HAP-1 (cell line): ENCODE data around the gene BCL7B.
A peak's percentile ranks its signal among the peaks of the same experiment; 100 is the strongest.
"Not testable (repeated sequence)": the region's sequence is repeated elsewhere in the genome, so short reads cannot be mapped to it uniquely, and the experiment has no call there.

Source experiments
- DNase-seq, 2 experiments: peaks; one replicate each; pipeline ENCODE4 v3.0.0-alpha.2; 2016 to 2020; ENCODE audit warnings: low spot score in 2 of 2
- H3K27me3 ChIP-seq: fragments of 250-450 bp; sonication (Bioruptor Pico); 2 replicates; pipeline ENCODE4 v1.5.1; 2020; ENCODE audit warnings: low read depth, mild to moderate bottlenecking, moderate library complexity
- H3K36me3 ChIP-seq: fragments of 250-450 bp; sonication (Bioruptor Pico); replicated peaks from 2 replicates; pipeline ENCODE4 v1.5.1; 2020; ENCODE audit warnings: mild to moderate bottlenecking
- H3K4me1 ChIP-seq: fragments of 250-450 bp; sonication (Bioruptor Pico); 2 replicates; pipeline ENCODE4 v1.5.1; 2020; ENCODE audit warnings: mild to moderate bottlenecking
- H3K4me3 ChIP-seq: fragments of 250-450 bp; sonication (Bioruptor Pico); 2 replicates; pipeline ENCODE4 v1.5.1; 2020; ENCODE audit warnings: mild to moderate bottlenecking, moderate library complexity
- H3K9me3 ChIP-seq: fragments of 250-450 bp; sonication (Bioruptor Pico); 2 replicates; pipeline ENCODE4 v1.5.1; 2020; ENCODE audit warnings: mild to moderate bottlenecking, moderate library complexity
- in situ Hi-C: fragments of 300-500 bp; cut with MboI; formaldehyde crosslinking; loops from 3 replicates; pipeline ENCODE4 v1.14.3; 2020; ENCODE audit warnings: low sequenced_read_pairs, inconsistent platforms, mixed read lengths

BCL7B gene

DNA sequence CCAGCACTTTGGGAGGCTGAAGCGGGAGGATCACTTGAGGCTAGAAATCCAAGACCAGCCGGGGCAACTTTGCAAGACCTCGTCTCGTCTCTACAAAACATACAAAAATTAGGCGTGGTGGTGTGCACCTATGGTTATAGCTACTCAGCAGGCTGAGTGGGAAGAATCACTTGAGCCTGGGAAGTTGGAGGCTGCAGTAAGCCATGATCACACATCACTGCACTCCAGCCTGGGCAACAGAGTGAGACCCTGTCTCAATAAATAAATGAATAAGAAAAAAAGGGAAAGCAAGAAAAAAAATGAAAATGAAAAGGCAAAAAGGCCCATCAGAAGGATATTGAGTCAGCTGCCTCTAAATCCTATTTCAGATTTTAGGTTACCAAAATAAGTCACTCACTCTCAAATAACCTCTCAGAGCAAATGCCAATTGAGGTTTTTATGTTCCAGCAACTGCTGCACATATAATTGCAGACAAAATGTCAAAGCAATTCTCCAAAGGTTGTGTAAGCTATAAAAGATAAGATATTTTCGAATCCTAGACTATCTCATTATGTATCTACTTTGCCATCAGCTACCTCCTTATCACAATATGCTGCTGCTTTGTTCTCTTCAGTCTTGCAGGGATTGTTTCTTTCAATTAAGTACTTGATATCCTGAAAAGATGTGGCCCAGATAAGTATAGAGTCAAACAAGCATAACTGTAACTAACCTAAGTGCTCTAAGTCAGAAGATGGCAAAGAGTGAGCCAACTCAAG, 40.1 kb downstream of the BCL7B start:
- H3K4me3 ChIP-seq = no peak overlapping the region
- no peaks in the 10 kb centered on the region for H3K9me3 ChIP-seq
- DNase-seq = no peak
- peaks cover 72% of the 10 kb centered on the region for H3K36me3 ChIP-seq
- in situ Hi-C loops = no loop called here
- peaks cover 18% of the 10 kb centered on the region for H3K4me1 ChIP-seq
- H3K27me3 ChIP-seq = no peaks in the 10 kb centered on the region

DNA sequence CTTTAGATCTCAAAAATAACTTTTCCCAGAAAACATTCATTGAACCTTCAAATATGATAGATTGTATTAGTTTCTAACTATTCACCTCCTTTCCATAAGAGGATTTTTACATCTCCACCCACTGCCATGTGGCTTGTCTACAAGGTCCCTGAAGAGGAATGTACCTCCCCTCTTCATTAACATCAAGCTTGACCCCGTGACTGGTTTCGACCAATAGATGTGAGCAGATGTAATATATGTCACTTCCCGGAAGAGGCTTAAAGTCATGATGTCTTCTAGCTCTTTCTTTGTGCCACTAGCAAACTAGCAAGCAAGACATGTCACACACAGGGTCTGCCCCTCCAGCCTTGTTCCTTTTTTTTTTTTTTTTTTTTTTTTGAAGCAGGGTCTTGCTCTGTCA, 42.3 kb downstream of the BCL7B start:
- Histone ChIP-seq H3K27me3 (no peaks in the 10 kb centered on the region), H3K4me1 (peaks cover 18% of the 10 kb centered on the region), H3K9me3 (no peaks in the 10 kb centered on the region), H3K4me3 (no peak overlapping the region), H3K36me3 (peaks cover 86% of the 10 kb centered on the region)
- in situ Hi-C loops = no loop called here
- DNase-seq = peak in 1 of 2 experiments; percentile 61

DNA sequence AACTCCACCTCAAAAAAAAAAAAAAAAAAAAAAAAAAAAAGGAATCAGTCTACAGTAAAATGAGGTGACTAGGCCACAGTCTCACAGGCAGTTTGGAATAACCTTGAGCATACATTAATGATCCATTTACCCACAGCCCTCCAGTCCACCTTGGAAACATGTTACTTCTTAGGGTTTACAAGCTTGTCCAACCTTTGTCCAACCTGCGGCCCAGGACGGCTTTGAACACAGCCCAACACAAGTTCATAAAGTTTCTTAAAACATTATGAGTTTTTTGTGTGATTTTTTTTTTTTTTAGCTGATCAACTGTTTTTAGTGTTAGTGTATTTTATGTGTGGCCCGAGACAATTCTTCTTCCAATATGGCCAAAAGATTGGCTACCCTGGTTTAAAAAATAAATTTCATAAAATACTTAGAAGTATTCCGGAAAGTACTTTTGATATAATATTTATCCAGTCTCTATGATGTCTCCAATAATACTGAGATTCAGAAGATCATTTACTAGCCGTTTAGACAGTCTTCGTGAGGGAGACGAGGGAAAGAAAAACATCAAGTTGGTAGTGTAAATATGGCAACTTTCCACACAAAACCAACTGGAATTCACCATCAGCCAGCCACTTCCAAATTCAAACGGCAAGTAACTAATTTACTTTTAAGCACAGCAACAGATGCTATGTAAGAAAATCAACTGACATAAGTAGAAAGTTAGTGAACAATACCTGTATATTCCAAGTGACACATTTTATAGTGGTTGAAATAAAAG, 45.3 kb downstream of the BCL7B start:
- Histone ChIP-seq H3K36me3 (peaks cover 89% of the 10 kb centered on the region), H3K4me1 (no peaks in the 10 kb centered on the region), H3K9me3 (no peaks in the 10 kb centered on the region), H3K27me3 (no peaks in the 10 kb centered on the region), H3K4me3 (no peak overlapping the region)
- DNase-seq = no peak
- in situ Hi-C loops = no loop called here

DNA sequence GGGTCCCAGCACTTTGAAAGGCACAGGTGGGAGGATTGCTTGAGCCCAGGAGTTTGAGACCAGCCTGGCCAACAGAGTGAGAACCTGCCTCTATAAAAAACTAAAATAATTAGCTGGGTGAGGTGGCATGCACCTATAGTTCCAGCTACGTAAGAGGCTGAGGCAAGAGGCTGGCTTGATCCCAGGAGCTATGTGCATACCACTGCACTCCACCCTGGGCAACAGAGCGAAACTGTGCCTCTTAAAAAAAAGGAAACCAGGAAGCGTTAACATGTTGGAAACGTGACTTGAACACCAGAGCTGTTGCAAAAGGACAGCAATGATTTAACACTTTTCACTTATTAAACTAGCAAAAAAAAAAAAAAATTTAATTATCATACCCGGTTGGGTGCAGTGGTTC, 48.0 kb downstream of the BCL7B start:
- no peaks in the 10 kb centered on the region for H3K9me3 ChIP-seq
- DNase-seq = no peak
- H3K4me1 ChIP-seq = no peaks in the 10 kb centered on the region
- no peak overlapping the region for H3K4me3 ChIP-seq
- H3K27me3 ChIP-seq = no peaks in the 10 kb centered on the region
- peaks cover 92% of the 10 kb centered on the region for H3K36me3 ChIP-seq
- in situ Hi-C loops = no loop called here

DNA sequence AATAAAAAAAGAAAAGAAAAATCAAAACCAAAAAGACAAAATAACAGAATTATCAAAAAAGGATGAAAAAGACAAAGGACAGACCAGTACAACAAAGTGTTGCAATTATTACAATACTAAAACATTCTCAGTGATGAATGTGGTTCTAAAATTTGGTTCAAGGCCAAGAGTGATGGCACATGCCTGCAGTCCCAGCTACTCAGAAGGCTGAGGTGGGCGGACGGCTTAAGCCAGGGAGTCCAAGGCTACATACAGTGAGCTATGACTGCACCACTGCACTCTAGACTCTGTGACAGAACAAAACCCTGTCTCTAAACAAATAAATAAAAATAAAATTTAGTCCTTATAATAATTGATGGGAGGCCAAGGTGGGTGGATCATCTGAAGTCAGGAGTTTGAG, 49.9 kb downstream of the BCL7B start:
- in situ Hi-C loops = no loop called here
- DNase-seq = no peak
- H3K36me3 ChIP-seq = peaks cover 92% of the 10 kb centered on the region
- H3K27me3 ChIP-seq = no peaks in the 10 kb centered on the region
- H3K4me1 ChIP-seq = no peaks in the 10 kb centered on the region
- H3K9me3 ChIP-seq = no peaks in the 10 kb centered on the region
- no peak overlapping the region for H3K4me3 ChIP-seq

DNA sequence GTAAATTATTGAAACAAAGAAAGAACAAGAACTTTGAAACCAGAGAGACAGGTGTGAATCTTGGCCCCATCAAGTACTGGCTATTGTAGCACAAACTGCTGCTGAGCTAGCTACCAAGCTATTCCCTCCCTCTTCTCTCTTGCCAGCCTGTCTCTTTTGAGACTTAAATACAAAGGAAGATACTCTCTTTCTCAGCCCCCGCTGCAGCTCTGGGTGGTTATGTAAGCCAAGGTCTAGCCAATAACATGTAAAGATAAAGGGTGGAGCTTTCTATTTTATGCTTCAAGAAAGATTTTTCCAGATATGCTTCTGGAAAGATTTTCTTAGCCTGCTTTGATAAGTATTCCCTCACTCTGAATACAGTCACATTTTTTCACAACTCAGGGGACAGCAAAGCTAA, 52.6 kb downstream of the BCL7B start:
- Histone ChIP-seq H3K9me3 (no peaks in the 10 kb centered on the region), H3K27me3 (no peaks in the 10 kb centered on the region), H3K36me3 (peaks cover 97% of the 10 kb centered on the region), H3K4me1 (no peaks in the 10 kb centered on the region), H3K4me3 (no peak overlapping the region)
- in situ Hi-C loops = no loop called here
- DNase-seq = no peak

DNA sequence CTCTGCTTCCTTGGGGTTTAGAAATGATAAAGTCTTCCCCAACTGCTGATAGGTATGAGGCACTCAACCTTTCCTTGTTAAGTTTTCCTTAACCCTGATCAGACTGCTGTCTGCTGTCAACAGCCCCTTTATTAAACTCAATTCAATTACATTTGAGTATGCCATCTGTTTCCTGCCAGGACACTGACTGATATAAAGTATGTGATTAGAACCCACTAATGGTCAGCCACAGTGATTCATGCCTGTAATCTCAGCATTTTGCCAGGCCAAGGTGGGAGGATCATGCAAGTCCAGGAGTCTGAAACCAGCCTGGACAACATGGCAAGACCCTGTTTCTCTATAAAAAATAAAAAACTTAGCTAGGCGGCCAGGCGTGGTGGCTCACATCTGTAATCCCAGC, 53.5 kb downstream of the BCL7B start:
- in situ Hi-C loops = no loop called here
- no peak for DNase-seq
- H3K4me3 ChIP-seq = no peak overlapping the region
- no peaks in the 10 kb centered on the region for H3K27me3 ChIP-seq
- H3K4me1 ChIP-seq = no peaks in the 10 kb centered on the region
- H3K36me3 ChIP-seq = peaks cover 97% of the 10 kb centered on the region
- H3K9me3 ChIP-seq = no peaks in the 10 kb centered on the region

DNA sequence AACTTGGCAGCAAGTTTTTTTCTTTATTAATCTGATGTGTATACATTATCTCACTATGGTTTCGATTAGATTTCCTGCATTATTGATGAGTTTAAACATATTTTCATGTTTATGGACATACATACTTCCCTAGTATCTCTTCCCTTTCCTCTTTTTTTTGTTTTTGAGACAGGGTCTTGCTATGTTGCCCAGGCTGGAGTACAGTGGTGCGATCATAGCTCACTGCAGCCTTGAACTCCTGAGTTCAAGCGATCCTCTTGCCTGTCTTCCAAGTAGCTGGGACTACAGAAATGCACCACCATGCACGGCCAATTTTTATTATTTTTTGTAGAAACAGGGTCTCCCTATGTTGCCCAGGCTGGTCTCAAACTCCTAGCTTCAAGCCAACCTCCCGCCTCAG, 54.3 kb downstream of the BCL7B start:
- Histone ChIP-seq H3K4me3 (no peak overlapping the region), H3K36me3 (peaks cover 97% of the 10 kb centered on the region), H3K27me3 (no peaks in the 10 kb centered on the region), H3K4me1 (no peaks in the 10 kb centered on the region), H3K9me3 (no peaks in the 10 kb centered on the region)
- no peak for DNase-seq
- in situ Hi-C loops = no loop called here

DNA sequence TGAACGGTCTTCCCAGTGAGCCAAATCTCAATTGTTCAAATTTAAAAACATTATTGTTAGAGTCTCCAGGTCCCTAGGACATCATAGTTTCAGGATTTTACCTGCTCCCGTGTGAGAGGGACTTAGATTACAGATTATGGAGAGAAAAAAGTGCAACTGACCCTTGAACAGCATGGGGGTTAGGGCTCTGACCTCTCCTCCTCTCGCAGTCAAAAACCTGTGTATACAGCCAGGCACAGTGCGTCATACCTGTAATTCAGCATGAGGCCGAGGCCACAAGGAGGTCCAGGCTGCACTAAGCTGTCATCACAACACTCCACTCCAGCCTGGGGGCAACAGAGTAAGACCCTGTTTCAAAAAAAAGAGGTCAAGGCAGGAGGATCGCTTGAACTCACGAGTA, 60.9 kb downstream of the BCL7B start:
- H3K9me3 ChIP-seq = no peaks in the 10 kb centered on the region
- in situ Hi-C loops = no loop called here

DNA sequence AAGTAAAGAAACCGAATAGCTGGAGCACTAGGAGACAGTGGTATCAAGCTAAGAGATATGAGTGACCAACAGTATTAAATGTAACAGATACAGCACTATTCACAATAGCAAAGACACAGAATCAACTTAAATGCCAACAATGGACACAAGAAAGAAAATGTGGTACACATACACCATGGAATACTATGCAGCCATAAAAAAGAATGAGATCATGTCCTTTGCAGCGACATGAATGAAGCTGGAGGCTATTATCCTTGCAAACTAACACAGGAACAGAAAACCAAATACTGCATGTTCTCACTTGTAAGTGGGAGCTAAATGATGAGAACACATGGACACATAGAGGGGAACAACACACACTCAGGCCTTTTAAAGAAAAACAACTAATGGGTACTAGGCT, 62.0 kb downstream of the BCL7B start:
- H3K27me3 ChIP-seq, H3K4me3 ChIP-seq, in situ Hi-C loops, DNase-seq, H3K9me3 ChIP-seq, H3K4me1 ChIP-seq: not testable (repeated sequence)
- H3K36me3 ChIP-seq = peaks cover 96% of the 10 kb centered on the region

More for the DNA sequence above, 60.9 kb downstream of the BCL7B start:
- Histone ChIP-seq H3K36me3 (peaks cover 96% of the 10 kb centered on the region), H3K27me3 (no peaks in the 10 kb centered on the region), H3K4me1 (no peaks in the 10 kb centered on the region), H3K4me3 (no peak overlapping the region)
- no peak for DNase-seq

DNA sequence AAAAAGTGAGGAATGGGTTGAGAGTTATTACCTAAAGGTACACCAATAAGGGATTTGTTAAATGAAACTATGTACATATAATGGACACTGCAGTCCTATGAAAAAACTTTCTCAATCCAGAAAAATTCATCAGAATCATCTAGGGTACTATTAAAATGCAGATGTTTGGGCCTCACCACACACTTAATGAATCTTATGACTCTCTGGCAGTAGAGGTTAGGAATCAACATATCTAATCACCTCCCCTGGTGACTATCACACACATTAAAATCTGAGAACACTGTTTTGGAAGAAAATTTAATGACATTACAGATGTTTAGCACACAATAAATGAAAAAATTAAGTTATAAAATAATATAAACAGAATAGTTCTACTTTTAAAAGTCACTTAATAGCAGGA, 67.5 kb downstream of the BCL7B start:
- H3K9me3 ChIP-seq = no peaks in the 10 kb centered on the region
- no peak for DNase-seq
- H3K27me3 ChIP-seq = no peaks in the 10 kb centered on the region
- peaks cover 91% of the 10 kb centered on the region for H3K36me3 ChIP-seq
- no peak overlapping the region for H3K4me3 ChIP-seq
- in situ Hi-C loops = no loop called here
- H3K4me1 ChIP-seq = no peaks in the 10 kb centered on the region

DNA sequence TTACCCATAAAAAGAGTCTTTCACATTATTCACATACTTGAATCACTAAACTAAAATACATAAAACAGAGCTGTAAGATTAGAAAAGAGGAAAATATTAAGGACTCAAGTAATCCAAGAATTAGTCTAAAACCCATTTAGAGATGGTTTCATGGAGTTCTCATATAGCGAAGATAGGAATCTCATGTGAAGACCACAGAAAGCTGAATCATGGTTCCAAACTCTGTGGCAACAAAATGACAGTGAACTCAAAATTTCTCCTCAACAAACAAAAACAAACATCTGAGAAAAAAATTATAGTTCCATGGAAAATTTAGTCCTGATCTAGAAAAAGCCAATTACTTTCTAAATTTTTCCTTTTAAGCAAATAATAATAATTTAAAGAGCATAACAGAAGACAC, 70.0 kb downstream of the BCL7B start:
- Histone ChIP-seq H3K4me3 (no peak overlapping the region), H3K4me1 (no peaks in the 10 kb centered on the region), H3K36me3 (peaks cover 91% of the 10 kb centered on the region), H3K27me3 (no peaks in the 10 kb centered on the region), H3K9me3 (no peaks in the 10 kb centered on the region)
- DNase-seq = no peak
- in situ Hi-C loops = no loop called here
